CD4-positive, CD25-positive, alpha-beta regulatory T cell (primary cell): ENCODE data around the gene OLFML2A. TPM values are rescaled to one million over a fixed set of nuclear protein-coding genes. Genes with fewer than 3 reads are reported as not detected.

Experiments
- ATAC-seq, 2 donors: fragments of 150-1000 bp; cut with Tn5 transposase; one replicate each; pipeline ENCODE4 v1.10.0; 2021; ENCODE audit warnings: low read depth in 2 of 2, moderate number of reproducible peaks in 2 of 2, moderate library complexity in 1 of 2
- DNase-seq, 3 donors: peaks; one replicate each; pipeline versions ENCODE4 v3.0.0 to v3.0.0-alpha.2; 2012 to 2022; ENCODE audit warnings: mixed read lengths in 1 of 3
- H3K27ac ChIP-seq: one replicate; pipeline ENCODE4 v1.7.0; 2013; ENCODE audit warnings: mild to moderate bottlenecking, low read length; ENCODE audit not compliant: insufficient read depth, poor library complexity, severe bottlenecking
- H3K27me3 ChIP-seq: one replicate; pipeline ENCODE4 v1.7.0; 2013; ENCODE audit warnings: low read length; ENCODE audit not compliant: control insufficient read depth, insufficient read depth
- H3K36me3 ChIP-seq: one replicate; pipeline ENCODE4 v1.7.0; 2013; ENCODE audit warnings: mild to moderate bottlenecking, low read length, moderate library complexity; ENCODE audit not compliant: control insufficient read depth, insufficient read depth
- H3K4me1 ChIP-seq: 2 replicates; pipeline ENCODE4 v1.7.0; 2013; ENCODE audit warnings: mild to moderate bottlenecking, low read length; ENCODE audit not compliant: insufficient read depth, control insufficient read depth, poor library complexity, severe bottlenecking
- H3K4me3 ChIP-seq: one replicate; pipeline ENCODE4 v1.7.0; 2013; ENCODE audit warnings: low read depth, mild to moderate bottlenecking, low read length, moderate library complexity
- H3K9me3 ChIP-seq, 2 experiments: 1 replicate in 1 of 2; 2 replicates in 1 of 2; pipeline ENCODE4 v1.7.0; 2013; ENCODE audit warnings: low read length in 2 of 2, mild to moderate bottlenecking in 1 of 2, moderate library complexity in 1 of 2; ENCODE audit not compliant: control insufficient read depth in 2 of 2
- H3K27ac Mint-ChIP-seq, 3 donors: one replicate each; pipeline ENCODE4 v1.8.0; 2020 to 2022; ENCODE audit warnings: mild to moderate bottlenecking in 3 of 3, mixed read lengths in 3 of 3, moderate library complexity in 2 of 3
- H3K27me3 Mint-ChIP-seq: one replicate; pipeline ENCODE4 v1.8.0; 2022; ENCODE audit warnings: mild to moderate bottlenecking, mixed read lengths
- H3K36me3 Mint-ChIP-seq: one replicate; pipeline ENCODE4 v1.8.0; 2020; ENCODE audit warnings: mixed read lengths
- H3K4me1 Mint-ChIP-seq, 4 donors: one replicate each; pipeline ENCODE4 v1.8.0; 2020 to 2022; ENCODE audit warnings: mixed read lengths in 4 of 4, mild to moderate bottlenecking in 1 of 4
- H3K4me3 Mint-ChIP-seq, 4 donors: one replicate each; pipeline ENCODE4 v1.8.0; 2020 to 2022; ENCODE audit warnings: mild to moderate bottlenecking in 4 of 4, mixed read lengths in 4 of 4, moderate library complexity in 3 of 4
- H3K9me3 Mint-ChIP-seq, 7 donors: one replicate each; pipeline ENCODE4 v1.8.0; 2020 to 2022; ENCODE audit warnings: mixed read lengths in 7 of 7, mild to moderate bottlenecking in 3 of 7, moderate library complexity in 2 of 7
- polyA plus RNA-seq, 4 donors: library from polyadenylated mRNA; unstranded; fragments of 300-500 nt; fragmentation: Illumina TruSeq; gene quantifications; one replicate each; pipeline ENCODE4 v1.2.3, GENCODE V29; 2021
- total RNA-seq: library from RNA; stranded (reverse); gene quantifications from one replicate; pipeline ENCODE4 v1.2.3, GENCODE V29; 2022

The OLFML2A gene
- total and polyA plus RNA-seq, 5 donors from 2014 or later: not detected

GRCh38 chr9:124813041-124813440 lies 36.1 kb downstream of the OLFML2A start:
- Histone ChIP-seq H3K27me3 (no peaks in the 10 kb centered on the region), H3K27ac (no peak overlapping the region), H3K36me3 (no peaks in the 10 kb centered on the region), H3K4me1 (no peaks in the 10 kb centered on the region), H3K9me3 (no peaks in the 10 kb centered on the region), H3K4me3 (no peak overlapping the region)
- DNase-seq (no peak), ATAC-seq (no peak)
- Mint-ChIP-seq H3K4me1 (peaks cover 0 to 1% (median under 1%) of the 10 kb centered on the region in 4 donors), H3K27ac (no peak overlapping the region), H3K9me3 (no peaks in the 10 kb centered on the region), H3K27me3 (peaks cover 4% of the 10 kb centered on the region), H3K4me3 (no peak overlapping the region), H3K36me3 (no peaks in the 10 kb centered on the region)

GRCh38 chr9:124813501-124814163 lies 36.7 kb downstream of the OLFML2A start:
- H3K9me3 ChIP-seq: no peaks in the 10 kb centered on the region
- H3K36me3 ChIP-seq: no peaks in the 10 kb centered on the region
- peaks cover 4% of the 10 kb centered on the region for H3K27me3 Mint-ChIP-seq
- H3K4me1 Mint-ChIP-seq: peaks cover 0 to 7% (median 2%) of the 10 kb centered on the region in 4 donors
- H3K36me3 Mint-ChIP-seq: no peaks in the 10 kb centered on the region
- DNase-seq (no peak), ATAC-seq (no peak)
- H3K4me3 Mint-ChIP-seq: no peak overlapping the region
- H3K4me3 ChIP-seq: no peak overlapping the region
- no peaks in the 10 kb centered on the region for H3K9me3 Mint-ChIP-seq
- no peak overlapping the region for H3K27ac ChIP-seq
- no peaks in the 10 kb centered on the region for H3K4me1 ChIP-seq
- no peaks in the 10 kb centered on the region for H3K27me3 ChIP-seq
- no peak overlapping the region for H3K27ac Mint-ChIP-seq

- peaks cover 0 to 8% (median 2%) of the 10 kb centered on the region in 4 donors for H3K4me1 Mint-ChIP-seq
- Histone ChIP-seq H3K36me3 (no peaks in the 10 kb centered on the region), H3K27me3 (no peaks in the 10 kb centered on the region), H3K27ac (no peak overlapping the region), H3K9me3 (no peaks in the 10 kb centered on the region), H3K4me3 (no peak overlapping the region), H3K4me1 (no peaks in the 10 kb centered on the region)
- peaks cover 4% of the 10 kb centered on the region for H3K27me3 Mint-ChIP-seq
- no peaks in the 10 kb centered on the region for H3K9me3 Mint-ChIP-seq
- no peak overlapping the region for H3K27ac Mint-ChIP-seq
- H3K4me3 Mint-ChIP-seq: no peak overlapping the region
- no peaks in the 10 kb centered on the region for H3K36me3 Mint-ChIP-seq
- DNase-seq: no peak
- ATAC-seq: no peak
These were observed 37.2 kb downstream of the OLFML2A start for GRCh38 chr9:124814164-124814535.

- H3K36me3 ChIP-seq: no peaks in the 10 kb centered on the region
- H3K36me3 Mint-ChIP-seq: no peaks in the 10 kb centered on the region
- no peak overlapping the region for H3K4me3 ChIP-seq
- no peaks in the 10 kb centered on the region for H3K9me3 ChIP-seq
- no peak overlapping the region for H3K27ac Mint-ChIP-seq
- no peaks in the 10 kb centered on the region for H3K9me3 Mint-ChIP-seq
- H3K27ac ChIP-seq: no peak overlapping the region
- H3K4me1 Mint-ChIP-seq: peaks cover 0 to 8% (median 2%) of the 10 kb centered on the region in 4 donors
- DNase-seq: no peak
- H3K4me1 ChIP-seq: no peaks in the 10 kb centered on the region
- H3K27me3 Mint-ChIP-seq: peaks cover 4% of the 10 kb centered on the region
- no peaks in the 10 kb centered on the region for H3K27me3 ChIP-seq
- no peak for ATAC-seq
- H3K4me3 Mint-ChIP-seq: no peak overlapping the region
These were observed 38.7 kb downstream of the OLFML2A start for GRCh38 chr9:124815601-124816000.

GRCh38 chr9:124818431-124819281 lies 41.7 kb downstream of the OLFML2A start:
- no peak overlapping the region for H3K4me3 ChIP-seq
- no peaks in the 10 kb centered on the region for H3K36me3 ChIP-seq
- H3K9me3 ChIP-seq: no peaks in the 10 kb centered on the region
- Mint-ChIP-seq H3K27me3 (peaks cover 14% of the 10 kb centered on the region), H3K4me3 (no peak overlapping the region), H3K27ac (peak overlapping the region in 1 of 3 donors; percentile 21), H3K4me1 (peaks cover 0 to 8% (median 2%) of the 10 kb centered on the region in 4 donors), H3K36me3 (no peaks in the 10 kb centered on the region), H3K9me3 (no peaks in the 10 kb centered on the region)
- H3K27me3 ChIP-seq: no peaks in the 10 kb centered on the region
- ATAC-seq (peak in 1 of 2 donors; percentile 47), DNase-seq (peak in 1 of 3 donors; percentile 80)
- H3K27ac ChIP-seq: no peak overlapping the region
- no peaks in the 10 kb centered on the region for H3K4me1 ChIP-seq

- Mint-ChIP-seq H3K27me3 (peaks cover 26% of the 10 kb centered on the region), H3K9me3 (no peaks in the 10 kb centered on the region), H3K27ac (no peak overlapping the region), H3K4me1 (peaks cover 0 to 8% (median 2%) of the 10 kb centered on the region in 4 donors), H3K4me3 (no peak overlapping the region), H3K36me3 (no peaks in the 10 kb centered on the region)
- no peak overlapping the region for H3K27ac ChIP-seq
- no peaks in the 10 kb centered on the region for H3K9me3 ChIP-seq
- ATAC-seq: no peak
- H3K4me3 ChIP-seq: no peak overlapping the region
- no peak for DNase-seq
- H3K4me1 ChIP-seq: no peaks in the 10 kb centered on the region
- no peaks in the 10 kb centered on the region for H3K27me3 ChIP-seq
- no peaks in the 10 kb centered on the region for H3K36me3 ChIP-seq
These were observed 44.0 kb downstream of the OLFML2A start for GRCh38 chr9:124820698-124821623.

- DNase-seq (no peak), ATAC-seq (no peak)
- Histone ChIP-seq H3K36me3 (no peaks in the 10 kb centered on the region), H3K27ac (no peak overlapping the region), H3K27me3 (no peaks in the 10 kb centered on the region), H3K4me1 (no peaks in the 10 kb centered on the region), H3K4me3 (no peak overlapping the region), H3K9me3 (no peaks in the 10 kb centered on the region)
- Mint-ChIP-seq H3K4me3 (no peak overlapping the region), H3K4me1 (no peaks in the 10 kb centered on the region), H3K27ac (no peak overlapping the region), H3K27me3 (peaks cover 11% of the 10 kb centered on the region), H3K36me3 (no peaks in the 10 kb centered on the region), H3K9me3 (peaks cover 0 to 3% (median 0%) of the 10 kb centered on the region in 7 donors)
These were observed 51.8 kb downstream of the OLFML2A start for GRCh38 chr9:124828489-124829333.
